ENCODE data around the gene ARHGAP12.
A peak's percentile ranks its signal among the peaks of the same experiment; 100 is the strongest.

The ARHGAP12 gene

DNA sequence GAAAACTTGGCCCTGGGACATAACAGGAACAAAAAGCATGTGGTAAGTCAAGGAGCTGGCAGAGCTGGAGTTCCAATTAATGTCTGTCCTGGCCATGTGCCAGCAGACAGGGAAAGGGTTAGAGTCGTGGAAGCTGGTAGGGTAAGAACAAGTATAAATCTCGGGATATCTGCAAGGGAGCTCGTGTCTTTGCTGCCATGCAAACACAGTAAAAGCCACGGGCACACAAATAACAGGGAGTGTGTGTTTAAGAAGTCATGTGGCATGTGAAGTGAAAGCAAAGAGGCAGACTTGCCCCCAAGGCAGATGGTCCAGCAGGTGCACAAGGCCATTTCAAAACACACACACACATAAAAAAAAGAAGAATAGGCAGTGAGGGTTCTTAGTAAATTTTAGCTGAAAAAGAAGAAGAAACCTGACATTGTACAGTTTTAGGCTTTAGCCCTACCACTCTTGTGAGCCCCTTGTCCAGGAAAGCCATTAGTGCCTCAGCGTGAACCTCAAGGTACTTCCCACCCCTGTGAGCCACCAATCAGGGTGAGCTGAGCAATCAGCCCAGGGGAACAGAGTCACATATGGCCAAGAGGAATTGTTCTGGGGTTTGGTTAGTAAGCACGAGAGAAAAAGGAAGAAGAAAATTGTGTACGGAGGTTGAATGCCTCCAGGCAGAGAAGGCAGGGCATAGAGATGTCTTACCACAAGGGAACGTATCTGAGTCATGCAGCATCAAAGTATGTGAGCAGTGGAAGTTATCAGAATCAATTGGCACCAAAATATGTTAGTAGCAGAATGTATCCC is 32.8 kb upstream of the ARHGAP12 start:
- Histone ChIP-seq H3K4me1 (ENCODE audit: control insufficient read depth, insufficient read depth, low read length, unreplicated experiment) (peaks cover 13% of the 10 kb centered on the region), H2AFZ (ENCODE audit: low read length, unreplicated experiment) (peak overlapping the region; percentile 42), H3K36me3 (ENCODE audit: insufficient read depth, low read length) (no peaks in the 10 kb centered on the region), H3K27ac (ENCODE audit: low read depth, low read length) (peak overlapping the region; percentile 48; the same call in 1 of the 2 replicates), H3K4me3 (ENCODE audit: low read depth, low read length) (peak overlapping the region; percentile 60), H3K27me3 (ENCODE audit: insufficient read depth, low read length) (no peaks in the 10 kb centered on the region), H3K79me2 (ENCODE audit: control insufficient read depth, insufficient read depth, low read length, unreplicated experiment) (no peaks in the 10 kb centered on the region)

DNA sequence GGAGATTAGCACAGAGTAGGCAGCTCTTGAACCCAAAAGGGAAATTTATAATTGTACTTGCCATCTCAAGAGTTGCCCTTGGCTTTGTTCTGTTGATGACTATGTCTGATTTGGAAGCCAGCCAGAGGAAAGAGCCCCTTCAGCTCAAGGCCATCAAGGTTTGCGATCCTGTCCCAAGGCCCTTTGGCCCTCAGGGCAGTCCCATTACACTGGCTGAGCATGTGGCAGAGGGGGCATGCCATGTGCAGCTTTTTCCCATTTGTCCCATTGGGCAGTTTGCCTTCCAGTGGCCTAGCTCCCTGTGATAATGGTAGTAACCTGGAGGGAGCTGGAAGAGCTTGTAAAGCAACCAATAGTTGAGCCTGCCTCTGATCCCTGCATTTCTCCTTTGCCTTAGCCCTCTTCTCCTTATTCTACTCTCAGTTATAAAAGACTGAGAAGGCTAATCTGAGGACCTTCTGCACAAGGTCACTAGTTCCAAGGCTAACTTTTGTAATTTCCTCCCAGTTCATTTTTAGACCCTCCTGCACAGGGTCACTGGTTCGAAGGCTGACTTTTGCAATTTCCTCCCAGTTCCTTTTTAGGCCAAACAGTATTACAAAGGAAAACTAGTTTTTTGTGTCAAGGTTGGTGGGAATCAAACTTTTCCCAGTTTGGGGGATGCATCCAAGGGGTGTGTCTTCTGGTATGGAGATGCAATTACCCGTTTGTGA is 31.0 kb upstream of the ARHGAP12 start:
- no peak overlapping the region for H3K4me3 ChIP-seq (ENCODE audit: low read depth, low read length)
- no peaks in the 10 kb centered on the region for H3K36me3 ChIP-seq (ENCODE audit: insufficient read depth, low read length)
- H3K27me3 ChIP-seq (ENCODE audit: insufficient read depth, low read length): no peaks in the 10 kb centered on the region
- peaks cover 13% of the 10 kb centered on the region for H3K4me1 ChIP-seq (ENCODE audit: control insufficient read depth, insufficient read depth, low read length, unreplicated experiment)
- no peaks in the 10 kb centered on the region for H3K79me2 ChIP-seq (ENCODE audit: control insufficient read depth, insufficient read depth, low read length, unreplicated experiment)
- no peak overlapping the region for H3K27ac ChIP-seq (ENCODE audit: low read depth, low read length)
- H2AFZ ChIP-seq (ENCODE audit: low read length, unreplicated experiment): no peak overlapping the region

DNA sequence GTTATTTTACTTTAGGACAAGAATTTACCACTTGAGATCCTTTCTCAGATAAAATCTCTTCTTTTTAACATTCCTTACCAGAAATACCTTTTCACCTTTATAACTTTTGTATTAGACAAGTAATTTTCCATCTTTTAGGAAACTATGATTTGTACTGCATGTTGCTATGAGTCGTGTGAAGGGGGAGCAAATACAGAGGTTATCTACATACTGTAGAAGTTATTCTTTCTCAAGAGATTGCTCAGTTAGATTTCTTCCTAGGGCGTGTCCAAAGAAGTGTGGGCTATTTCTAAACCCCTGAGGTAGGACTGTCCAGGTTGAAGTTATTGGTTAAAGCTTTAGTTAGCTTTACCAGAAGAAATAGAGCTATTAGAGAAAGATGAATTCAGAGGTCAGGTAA is 30.2 kb upstream of the ARHGAP12 start:
- no peak overlapping the region for H2AFZ ChIP-seq (ENCODE audit: low read length, unreplicated experiment)
- no peak overlapping the region for H3K27ac ChIP-seq (ENCODE audit: low read depth, low read length)
- peaks cover 13% of the 10 kb centered on the region for H3K4me1 ChIP-seq (ENCODE audit: control insufficient read depth, insufficient read depth, low read length, unreplicated experiment)
- no peak overlapping the region for H3K4me3 ChIP-seq (ENCODE audit: low read depth, low read length)
- no peaks in the 10 kb centered on the region for H3K79me2 ChIP-seq (ENCODE audit: control insufficient read depth, insufficient read depth, low read length, unreplicated experiment)
- H3K27me3 ChIP-seq (ENCODE audit: insufficient read depth, low read length): no peaks in the 10 kb centered on the region
- no peaks in the 10 kb centered on the region for H3K36me3 ChIP-seq (ENCODE audit: insufficient read depth, low read length)

DNA sequence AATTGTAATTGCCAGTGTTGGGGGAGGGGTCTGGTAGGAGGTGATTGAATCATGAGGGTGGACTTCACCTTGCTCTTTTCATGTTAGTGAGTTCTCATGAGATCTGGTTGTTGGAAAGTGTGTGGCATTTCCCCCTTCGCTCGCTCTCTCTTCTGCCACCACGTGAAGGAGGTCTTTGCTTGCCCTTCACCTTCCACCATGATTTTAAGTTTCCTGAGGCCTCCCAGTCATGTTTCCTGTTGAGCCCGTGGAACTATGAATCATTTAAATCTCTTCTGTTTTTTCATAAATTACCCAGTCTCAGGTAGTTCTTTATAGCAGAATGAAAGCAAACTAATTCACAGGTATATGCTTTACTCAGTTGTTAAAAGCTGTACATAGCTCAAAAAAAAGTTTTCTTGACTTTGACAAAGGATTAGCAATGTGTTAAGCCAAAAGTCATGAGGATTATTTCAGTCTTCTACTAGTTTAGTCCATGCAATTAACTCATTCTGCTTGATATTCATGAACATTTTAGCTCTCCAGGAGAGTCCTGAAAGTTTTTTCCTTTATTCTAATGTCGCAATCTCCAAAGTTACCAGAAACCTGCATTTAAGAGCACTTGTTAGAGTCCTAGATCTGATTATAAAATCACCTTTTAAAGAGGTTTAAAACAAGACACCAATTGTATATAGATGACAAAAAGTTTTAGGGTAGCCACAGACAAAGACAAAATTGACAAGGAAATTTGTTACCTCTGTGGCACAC is 27.7 kb upstream of the ARHGAP12 start:
- no peaks in the 10 kb centered on the region for H3K27me3 ChIP-seq (ENCODE audit: insufficient read depth, low read length)
- no peaks in the 10 kb centered on the region for H3K36me3 ChIP-seq (ENCODE audit: insufficient read depth, low read length)
- no peak overlapping the region for H3K27ac ChIP-seq (ENCODE audit: low read depth, low read length)
- H3K4me1 ChIP-seq (ENCODE audit: control insufficient read depth, insufficient read depth, low read length, unreplicated experiment): peaks cover 15% of the 10 kb centered on the region
- no peak overlapping the region for H2AFZ ChIP-seq (ENCODE audit: low read length, unreplicated experiment)
- H3K79me2 ChIP-seq (ENCODE audit: control insufficient read depth, insufficient read depth, low read length, unreplicated experiment): no peaks in the 10 kb centered on the region
- H3K4me3 ChIP-seq (ENCODE audit: low read depth, low read length): no peak overlapping the region

DNA sequence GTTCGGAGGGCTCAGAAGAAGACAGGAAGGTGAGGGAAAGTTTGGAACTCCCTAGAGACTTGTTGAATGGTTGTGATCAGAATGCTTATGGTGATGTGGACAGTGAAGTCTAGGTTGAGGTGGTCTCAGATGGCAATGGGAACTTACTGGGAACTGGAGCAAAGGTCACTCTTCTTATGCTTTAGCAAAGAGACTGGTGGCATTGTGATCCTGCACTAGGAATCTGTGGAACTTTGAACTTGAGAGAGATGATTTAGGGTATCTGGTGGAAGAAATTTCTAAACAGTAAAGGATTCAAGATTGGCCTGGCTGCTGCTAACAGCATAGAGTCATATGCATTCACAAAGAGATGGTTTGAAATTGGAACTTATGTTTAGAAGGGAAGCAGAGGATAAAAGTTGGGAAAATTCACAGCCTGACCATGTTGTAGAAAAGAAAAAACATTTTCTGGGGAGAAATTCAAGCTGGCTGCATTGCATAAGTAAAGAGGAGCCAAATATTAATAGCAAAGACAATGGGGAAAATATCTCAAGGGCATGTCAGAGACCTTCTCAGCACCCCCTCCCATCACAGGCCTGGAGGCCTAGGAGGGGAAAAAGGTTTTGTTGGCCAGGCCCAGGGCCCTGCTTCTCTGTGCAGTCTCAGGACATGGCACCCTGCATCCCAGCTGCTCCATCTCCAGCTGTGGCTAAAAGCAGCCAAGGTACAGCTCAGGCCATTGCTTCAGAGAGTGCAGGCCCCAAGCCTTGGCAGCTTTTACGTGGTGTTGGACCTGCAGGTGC is 26.0 kb upstream of the ARHGAP12 start:
- H3K4me3 ChIP-seq (ENCODE audit: low read depth, low read length): no peak overlapping the region
- no peak overlapping the region for H2AFZ ChIP-seq (ENCODE audit: low read length, unreplicated experiment)
- no peaks in the 10 kb centered on the region for H3K79me2 ChIP-seq (ENCODE audit: control insufficient read depth, insufficient read depth, low read length, unreplicated experiment)
- no peak overlapping the region for H3K27ac ChIP-seq (ENCODE audit: low read depth, low read length)
- no peaks in the 10 kb centered on the region for H3K36me3 ChIP-seq (ENCODE audit: insufficient read depth, low read length)
- no peaks in the 10 kb centered on the region for H3K27me3 ChIP-seq (ENCODE audit: insufficient read depth, low read length)
- peaks cover 12% of the 10 kb centered on the region for H3K4me1 ChIP-seq (ENCODE audit: control insufficient read depth, insufficient read depth, low read length, unreplicated experiment)

DNA sequence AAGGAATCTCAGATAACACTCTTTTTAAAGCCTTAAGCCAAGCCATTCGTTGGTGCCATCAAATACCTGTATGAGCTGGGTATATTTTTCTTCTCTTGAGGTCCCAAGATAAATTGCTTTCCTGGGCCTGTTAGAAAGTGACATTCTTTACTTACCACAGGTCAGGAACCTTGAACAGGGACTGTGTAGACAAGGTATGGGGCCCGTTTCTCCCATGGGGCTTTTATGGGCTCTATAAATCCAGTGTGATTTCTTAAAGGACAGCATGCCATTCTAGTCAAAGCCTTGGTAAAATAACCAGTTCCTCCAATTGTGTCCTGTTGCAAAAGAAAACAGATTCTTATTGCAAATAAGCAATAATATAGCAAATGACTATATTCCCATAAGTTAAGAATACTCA is 24.8 kb upstream of the ARHGAP12 start:
- H2AFZ ChIP-seq (ENCODE audit: low read length, unreplicated experiment): no peak overlapping the region
- H3K4me1 ChIP-seq (ENCODE audit: control insufficient read depth, insufficient read depth, low read length, unreplicated experiment): peaks cover 12% of the 10 kb centered on the region
- H3K4me3 ChIP-seq (ENCODE audit: low read depth, low read length): no peak overlapping the region
- no peak overlapping the region for H3K27ac ChIP-seq (ENCODE audit: low read depth, low read length)
- no peaks in the 10 kb centered on the region for H3K79me2 ChIP-seq (ENCODE audit: control insufficient read depth, insufficient read depth, low read length, unreplicated experiment)
- H3K27me3 ChIP-seq (ENCODE audit: insufficient read depth, low read length): no peaks in the 10 kb centered on the region
- H3K36me3 ChIP-seq (ENCODE audit: insufficient read depth, low read length): no peaks in the 10 kb centered on the region

DNA sequence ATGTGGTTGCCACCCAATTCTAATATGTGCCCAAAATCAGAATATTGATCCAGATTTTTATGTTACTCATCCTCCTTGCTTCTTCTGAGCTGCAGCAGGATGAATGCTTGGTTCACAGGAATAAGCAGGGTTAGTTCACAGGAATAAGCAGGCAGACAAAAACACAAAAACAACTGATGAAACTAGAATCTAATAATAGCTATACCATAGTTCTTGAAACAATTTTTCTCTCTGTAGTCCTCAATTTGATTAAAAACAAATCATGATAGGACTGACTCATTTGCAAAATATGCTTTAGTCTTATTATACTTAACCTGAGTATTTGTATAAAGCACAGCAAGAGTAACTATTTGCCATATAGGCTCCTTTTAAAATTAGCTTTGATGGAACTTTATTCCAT is 24.4 kb upstream of the ARHGAP12 start:
- no peaks in the 10 kb centered on the region for H3K27me3 ChIP-seq (ENCODE audit: insufficient read depth, low read length)
- H2AFZ ChIP-seq (ENCODE audit: low read length, unreplicated experiment): no peak overlapping the region
- peaks cover 14% of the 10 kb centered on the region for H3K4me1 ChIP-seq (ENCODE audit: control insufficient read depth, insufficient read depth, low read length, unreplicated experiment)
- H3K4me3 ChIP-seq (ENCODE audit: low read depth, low read length): no peak overlapping the region
- no peaks in the 10 kb centered on the region for H3K79me2 ChIP-seq (ENCODE audit: control insufficient read depth, insufficient read depth, low read length, unreplicated experiment)
- H3K36me3 ChIP-seq (ENCODE audit: insufficient read depth, low read length): no peaks in the 10 kb centered on the region
- no peak overlapping the region for H3K27ac ChIP-seq (ENCODE audit: low read depth, low read length)

DNA sequence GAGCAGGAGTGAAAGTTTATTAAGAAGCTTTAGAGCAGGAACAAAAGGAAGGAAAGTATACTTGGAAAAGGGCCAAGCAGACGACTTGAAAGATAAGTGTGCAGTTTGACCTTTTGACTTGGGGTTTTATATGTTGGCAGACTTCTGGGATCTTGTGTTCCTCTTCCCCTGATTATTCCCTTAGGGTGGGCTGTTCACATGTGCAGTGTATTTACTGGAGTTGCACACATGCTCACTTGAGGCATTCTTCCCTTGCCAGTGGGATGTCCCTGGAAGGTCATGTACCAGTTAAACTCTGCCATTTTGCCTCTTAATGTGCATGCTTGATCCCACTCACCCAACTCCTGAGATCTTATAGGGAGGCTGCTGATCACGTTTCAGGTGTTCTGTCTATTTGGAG is 23.4 kb upstream of the ARHGAP12 start:
- no peak overlapping the region for H2AFZ ChIP-seq (ENCODE audit: low read length, unreplicated experiment)
- no peaks in the 10 kb centered on the region for H3K36me3 ChIP-seq (ENCODE audit: insufficient read depth, low read length)
- peaks cover 22% of the 10 kb centered on the region for H3K4me1 ChIP-seq (ENCODE audit: control insufficient read depth, insufficient read depth, low read length, unreplicated experiment)
- no peak overlapping the region for H3K4me3 ChIP-seq (ENCODE audit: low read depth, low read length)
- no peak overlapping the region for H3K27ac ChIP-seq (ENCODE audit: low read depth, low read length)
- no peaks in the 10 kb centered on the region for H3K27me3 ChIP-seq (ENCODE audit: insufficient read depth, low read length)
- no peaks in the 10 kb centered on the region for H3K79me2 ChIP-seq (ENCODE audit: control insufficient read depth, insufficient read depth, low read length, unreplicated experiment)

DNA sequence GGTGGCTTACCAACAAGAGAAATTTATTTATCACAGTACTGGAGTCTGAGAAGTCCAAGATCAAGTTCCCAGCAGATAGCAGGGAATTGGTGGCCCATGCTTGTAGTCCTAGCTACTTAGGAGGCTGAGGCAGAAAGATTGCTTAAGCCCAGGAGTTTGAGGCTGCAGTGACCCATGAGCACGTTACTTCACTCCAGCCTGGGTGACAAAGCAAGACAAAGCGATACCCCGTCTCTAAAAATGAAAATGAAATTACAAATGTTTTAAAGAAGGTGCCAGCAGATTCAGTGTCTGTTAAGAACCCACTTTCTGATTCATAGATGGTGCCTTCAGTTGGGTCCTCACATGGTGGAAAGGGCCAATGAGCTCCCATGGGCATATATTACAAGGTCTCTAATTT is 20.6 kb upstream of the ARHGAP12 start:
- Histone ChIP-seq H3K27me3 (ENCODE audit: insufficient read depth, low read length) (no peaks in the 10 kb centered on the region), H3K4me3 (ENCODE audit: low read depth, low read length) (no peak overlapping the region), H3K79me2 (ENCODE audit: control insufficient read depth, insufficient read depth, low read length, unreplicated experiment) (no peaks in the 10 kb centered on the region), H3K36me3 (ENCODE audit: insufficient read depth, low read length) (no peaks in the 10 kb centered on the region), H3K4me1 (ENCODE audit: control insufficient read depth, insufficient read depth, low read length, unreplicated experiment) (peaks cover 36% of the 10 kb centered on the region), H3K27ac (ENCODE audit: low read depth, low read length) (no peak overlapping the region), H2AFZ (ENCODE audit: low read length, unreplicated experiment) (no peak overlapping the region)

DNA sequence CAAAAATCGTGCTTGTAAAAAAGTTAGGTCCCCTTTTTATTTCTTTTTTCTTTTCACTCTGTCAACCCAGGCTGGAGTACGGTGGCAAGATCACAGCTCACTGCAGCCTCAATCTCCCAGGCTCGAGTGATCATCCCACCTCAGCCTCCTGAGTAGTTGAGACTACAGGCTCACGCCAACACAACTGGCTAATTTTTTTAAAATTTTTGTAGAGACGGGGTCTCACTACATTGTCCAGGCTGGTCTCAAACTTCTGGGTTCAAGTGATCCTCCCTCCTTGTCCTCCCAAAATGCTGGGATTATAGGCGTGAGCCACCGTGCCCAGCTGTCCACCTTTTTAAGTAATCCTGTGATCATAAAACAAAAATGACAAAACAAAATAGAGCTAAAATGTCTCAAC is 19.4 kb upstream of the ARHGAP12 start:
- Histone ChIP-seq H3K27me3 (ENCODE audit: insufficient read depth, low read length) (no peaks in the 10 kb centered on the region), H2AFZ (ENCODE audit: low read length, unreplicated experiment) (peak overlapping the region; percentile 89), H3K36me3 (ENCODE audit: insufficient read depth, low read length) (no peaks in the 10 kb centered on the region), H3K79me2 (ENCODE audit: control insufficient read depth, insufficient read depth, low read length, unreplicated experiment) (no peaks in the 10 kb centered on the region), H3K4me1 (ENCODE audit: control insufficient read depth, insufficient read depth, low read length, unreplicated experiment) (peaks cover 34% of the 10 kb centered on the region), H3K4me3 (ENCODE audit: low read depth, low read length) (peak overlapping the region; percentile 47), H3K27ac (ENCODE audit: low read depth, low read length) (peak overlapping the region; percentile 66; the same call in 1 of the 2 replicates)
